Measurements from ENCODE around the gene COPRS.

The COPRS gene

DNA sequence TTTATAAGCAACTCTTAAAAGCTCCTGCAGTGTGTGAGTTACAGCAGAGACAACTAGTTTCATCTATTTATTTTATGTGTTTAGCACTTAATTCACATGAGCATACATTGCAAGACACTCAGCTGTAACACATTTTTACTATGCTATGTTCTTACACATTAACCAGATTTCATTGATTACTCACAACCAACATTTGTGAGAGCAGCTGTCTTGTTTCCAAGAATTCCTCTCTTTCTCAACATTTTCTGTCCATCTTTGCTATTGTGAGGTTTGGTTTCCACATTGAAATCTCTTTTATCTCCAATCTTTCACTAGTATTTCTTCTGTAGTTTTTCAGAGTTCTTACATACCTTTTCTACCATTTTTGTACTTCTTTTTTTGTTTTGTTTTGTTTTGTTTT is 51.2 kb downstream of the COPRS start:
- peaks cover 2 to 27% (median 17%) of the 10 kb centered on the region in 10 experiments; a peak in 18 of 20 replicates for H3K4me1 ChIP-seq
- H3K9me3 ChIP-seq (replicated peaks in 1 of 11): peaks cover 0 to 20% (median 9%) of the 10 kb centered on the region in 11 experiments; a peak in 14 of 22 replicates
- no peak overlapping the region for H3K27ac ChIP-seq
- H3K9ac ChIP-seq: no peak overlapping the region
- TF ChIP-seq Cebpa-rat (IDR thresholded peaks at IDR 0.05): no peak
- no peak overlapping the region for H3K4me3 ChIP-seq
- no peak overlapping the region for H3K4me2 ChIP-seq
- H3K27me3 ChIP-seq: no peaks in the 10 kb centered on the region
- no peaks in the 10 kb centered on the region for H4K20me1 ChIP-seq
- H3K36me3 ChIP-seq: no peaks in the 10 kb centered on the region

DNA sequence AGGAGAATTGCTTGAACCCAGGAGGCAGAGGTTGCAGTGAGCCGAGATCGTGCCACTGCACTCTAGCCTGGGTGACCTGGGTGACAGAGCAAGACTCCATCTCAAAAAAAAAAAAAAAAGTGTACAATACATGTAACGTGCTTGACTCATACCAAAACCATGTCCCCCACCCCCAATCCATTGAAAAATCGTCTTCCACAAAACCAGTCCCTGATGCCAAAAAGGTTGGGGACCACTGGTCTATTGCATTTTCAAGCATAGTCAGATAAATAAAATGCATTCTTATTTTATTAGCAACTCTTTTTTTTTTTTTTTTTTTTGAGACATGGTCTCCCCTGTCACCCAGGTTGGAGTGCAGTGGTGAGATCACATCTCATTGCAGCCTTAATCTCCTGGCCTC is 52.1 kb downstream of the COPRS start:
- no peaks in the 10 kb centered on the region for H3K36me3 ChIP-seq
- H3K4me2 ChIP-seq: no peak overlapping the region
- H3K27me3 ChIP-seq: no peaks in the 10 kb centered on the region
- TF ChIP-seq Cebpa-rat (IDR thresholded peaks at IDR 0.05): no peak
- no peak overlapping the region for H3K4me3 ChIP-seq
- H4K20me1 ChIP-seq: no peaks in the 10 kb centered on the region
- H3K27ac ChIP-seq: no peak overlapping the region
- H3K4me1 ChIP-seq: peaks cover 12 to 27% (median 22%) of the 10 kb centered on the region in 10 experiments; a peak in 18 of 20 replicates
- H3K9me3 ChIP-seq (replicated peaks in 1 of 11): peaks cover 0 to 20% (median 9%) of the 10 kb centered on the region in 11 experiments; a peak in 14 of 22 replicates
- no peak overlapping the region for H3K9ac ChIP-seq

DNA sequence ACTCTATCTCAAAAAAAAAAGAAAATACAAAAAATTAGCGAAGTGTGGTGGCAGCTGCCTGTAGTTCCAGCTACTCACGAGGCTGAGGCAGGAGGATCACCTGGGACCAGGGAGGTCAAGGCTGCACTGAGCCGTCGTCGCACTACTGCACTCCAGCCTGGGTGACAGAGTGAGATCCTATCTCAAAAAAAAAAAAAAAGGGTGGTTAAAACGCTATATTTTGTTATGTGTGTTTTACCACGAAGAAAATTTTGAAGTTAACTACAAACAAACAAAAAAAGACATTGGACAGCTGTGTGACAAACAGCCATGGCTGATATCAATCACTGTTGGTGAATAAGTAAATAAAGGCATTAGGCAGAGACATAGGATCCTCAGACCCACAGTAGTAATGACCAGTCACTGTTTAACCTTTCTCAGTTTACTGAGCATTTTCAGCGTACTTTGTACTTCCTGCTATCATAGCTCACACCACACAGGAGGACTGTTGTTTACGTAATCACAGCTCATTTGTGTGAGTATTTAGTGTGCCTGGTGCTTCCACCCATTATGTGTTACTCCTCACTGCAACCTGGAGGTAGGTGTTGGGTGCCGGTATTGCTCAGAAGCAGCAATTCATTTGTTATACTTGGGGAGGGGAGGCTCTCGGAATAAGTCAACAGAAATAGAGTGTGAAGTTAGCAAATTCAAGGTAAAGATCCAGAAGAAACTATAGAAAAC is 55.4 kb downstream of the COPRS start:
- H4K20me1 ChIP-seq: no peaks in the 10 kb centered on the region
- H3K9me3 ChIP-seq (replicated peaks in 1 of 11): 0 out of 22 replicates have a peak, but pooled peaks cover 0 to under 1% (median 0%) of the 10 kb centered on the region in 11 experiments
- H3K36me3 ChIP-seq: no peaks in the 10 kb centered on the region
- no peak overlapping the region for H3K4me3 ChIP-seq
- H3K4me2 ChIP-seq: peak overlapping the region in 1 of 11 experiments; percentile 54; a peak in 1 of 22 replicates
- no peaks in the 10 kb centered on the region for H3K27me3 ChIP-seq
- no peak overlapping the region for H3K9ac ChIP-seq
- peak overlapping the region in 3 of 11 experiments; percentile 69 to 82 (median 74); a peak in 3 of 22 replicates for H3K27ac ChIP-seq
- H3K4me1 ChIP-seq: peaks cover 11 to 27% (median 21%) of the 10 kb centered on the region in 10 experiments; a peak in 18 of 20 replicates
- no peak for TF ChIP-seq Cebpa-rat (IDR thresholded peaks at IDR 0.05)

DNA sequence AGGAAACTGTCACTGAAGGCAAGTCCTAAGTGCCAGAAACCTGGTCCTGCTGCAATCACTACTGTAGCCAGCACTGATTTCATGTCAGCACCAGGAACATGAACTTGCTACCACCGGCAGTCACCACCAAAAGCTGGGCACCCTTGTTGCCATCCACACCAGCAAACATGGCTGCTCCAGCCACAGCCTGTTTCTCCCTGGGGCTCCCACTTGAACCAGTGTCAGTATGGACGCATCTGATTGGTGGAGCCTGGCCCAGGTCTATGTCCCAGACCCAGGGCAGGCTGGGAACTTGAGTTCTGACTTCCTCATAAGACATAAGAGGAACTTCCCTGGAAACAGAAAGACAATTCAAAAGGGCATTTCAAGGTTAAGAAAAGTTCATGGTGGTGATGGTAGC is 56.5 kb downstream of the COPRS start:
- H3K4me3 ChIP-seq: no peak overlapping the region
- H3K9ac ChIP-seq: peak overlapping the region in 2 of 11 experiments; percentile 48 to 59; a peak in 2 of 22 replicates
- H3K36me3 ChIP-seq: no peaks in the 10 kb centered on the region
- H3K4me1 ChIP-seq: peaks cover 11 to 27% (median 21%) of the 10 kb centered on the region in 10 experiments; a peak in 18 of 20 replicates
- H3K4me2 ChIP-seq: peak overlapping the region in 6 of 11 experiments; percentile 9 to 66 (median 43); a peak in 11 of 22 replicates
- H3K9me3 ChIP-seq (replicated peaks in 1 of 11): no peaks in the 10 kb centered on the region
- no peak for TF ChIP-seq Cebpa-rat (IDR thresholded peaks at IDR 0.05)
- H3K27me3 ChIP-seq: no peaks in the 10 kb centered on the region
- H4K20me1 ChIP-seq: no peaks in the 10 kb centered on the region
- H3K27ac ChIP-seq: peak overlapping the region in 8 of 11 experiments; percentile 25 to 82 (median 66); a peak in 15 of 22 replicates
